ENCODE measurements around the gene GNA12. TPM values are rescaled to one million over a fixed set of nuclear protein-coding genes. Genes with fewer than 3 reads are reported as not detected.
A peak's percentile ranks its signal among the peaks of the same experiment; 100 is the strongest.

The GNA12 gene
- total and polyA plus RNA-seq, 11 donors = 10.7 to 56.5 (median 34.9) TPM

DNA sequence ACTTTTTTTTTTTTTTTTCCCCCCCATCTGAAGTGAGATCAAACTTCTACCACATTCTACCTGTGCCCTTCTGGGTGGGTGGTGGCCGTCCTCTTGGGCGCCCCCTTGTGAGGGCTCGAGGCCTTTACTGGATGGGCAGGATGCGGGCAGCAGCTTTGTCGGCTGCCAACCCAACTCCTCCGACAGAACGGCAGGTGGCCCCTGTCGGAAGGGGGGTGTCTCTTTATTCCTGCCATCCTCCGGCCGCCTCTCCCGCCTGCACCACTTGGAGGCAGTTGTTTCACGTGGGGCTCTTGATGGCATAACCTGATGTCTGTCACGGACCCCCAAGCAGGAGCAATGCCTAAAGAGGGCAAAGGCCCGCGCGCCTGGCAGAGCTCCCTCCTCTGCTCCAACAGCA is 125.1 kb downstream of the GNA12 start:
- ATAC-seq (no peak), DNase-seq (no peak)
- H3K36me3 ChIP-seq = peaks cover 0 to 45% (median 18%) of the 10 kb centered on the region in 9 donors
- H3K4me1 ChIP-seq = peaks cover 0 to 42% (median 26%) of the 10 kb centered on the region in 12 donors
- no peak for TF ChIP-seq POLR2A (IDR thresholded peaks at IDR 0.05)
- TF ChIP-seq, protein P1, sequence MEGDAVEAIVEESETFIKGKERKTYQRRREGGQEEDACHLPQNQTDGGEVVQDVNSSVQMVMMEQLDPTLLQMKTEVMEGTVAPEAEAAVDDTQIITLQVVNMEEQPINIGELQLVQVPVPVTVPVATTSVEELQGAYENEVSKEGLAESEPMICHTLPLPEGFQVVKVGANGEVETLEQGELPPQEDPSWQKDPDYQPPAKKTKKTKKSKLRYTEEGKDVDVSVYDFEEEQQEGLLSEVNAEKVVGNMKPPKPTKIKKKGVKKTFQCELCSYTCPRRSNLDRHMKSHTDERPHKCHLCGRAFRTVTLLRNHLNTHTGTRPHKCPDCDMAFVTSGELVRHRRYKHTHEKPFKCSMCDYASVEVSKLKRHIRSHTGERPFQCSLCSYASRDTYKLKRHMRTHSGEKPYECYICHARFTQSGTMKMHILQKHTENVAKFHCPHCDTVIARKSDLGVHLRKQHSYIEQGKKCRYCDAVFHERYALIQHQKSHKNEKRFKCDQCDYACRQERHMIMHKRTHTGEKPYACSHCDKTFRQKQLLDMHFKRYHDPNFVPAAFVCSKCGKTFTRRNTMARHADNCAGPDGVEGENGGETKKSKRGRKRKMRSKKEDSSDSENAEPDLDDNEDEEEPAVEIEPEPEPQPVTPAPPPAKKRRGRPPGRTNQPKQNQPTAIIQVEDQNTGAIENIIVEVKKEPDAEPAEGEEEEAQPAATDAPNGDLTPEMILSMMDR (IDR thresholded peaks at IDR 0.05) = peak in 7 of 12 donors; percentile 13 to 48 (median 42)
- H3K9me3 ChIP-seq = peaks cover 0 to 7% (median 0%) of the 10 kb centered on the region in 12 donors
- WGBS, 4 donors = 83 to 90% (median 88%) methylated on average over 16 of the region's 16 CpGs
- no peaks in the 10 kb centered on the region for H3K27me3 ChIP-seq
- H3K4me3 ChIP-seq = no peak overlapping the region
- no peak overlapping the region for H3K27ac ChIP-seq
- intact Hi-C loops (cut with DNase I) = no loop called here

DNA sequence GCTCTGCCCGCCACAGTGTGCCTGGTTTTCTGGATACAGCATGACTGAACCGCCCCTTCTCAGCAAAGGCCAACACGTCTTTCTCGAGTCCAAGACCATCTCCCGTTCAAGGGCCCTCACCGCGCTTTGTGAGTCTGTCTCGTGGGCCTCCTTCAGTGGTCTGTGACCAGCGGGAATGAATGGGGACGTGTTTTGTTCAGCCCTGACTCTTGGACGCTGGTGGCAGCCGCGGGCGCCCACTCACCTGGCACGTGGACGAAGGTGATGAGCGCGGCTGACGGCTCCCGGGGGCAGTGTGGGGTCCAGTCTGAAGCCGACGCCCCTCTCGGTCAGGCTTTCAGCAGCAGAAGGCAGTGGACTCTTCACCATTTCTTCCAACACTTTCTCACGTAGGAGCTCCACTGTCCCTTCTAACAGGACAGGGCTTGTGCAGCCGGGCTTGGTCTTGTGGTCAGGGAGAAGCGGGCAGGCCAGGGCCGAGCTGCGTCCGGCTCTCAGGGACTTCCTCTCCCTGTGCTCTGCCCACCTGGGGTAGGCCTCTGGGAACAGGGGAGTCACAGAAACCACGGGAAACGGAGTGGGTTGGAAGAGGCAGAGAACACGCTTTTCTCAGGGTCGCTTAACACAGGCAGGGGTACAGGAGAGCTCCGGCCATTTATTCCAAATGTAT is 125.7 kb downstream of the GNA12 start:
- intact Hi-C loops (cut with DNase I) = no loop called here
- TF ChIP-seq POLR2A (IDR thresholded peaks at IDR 0.05) = no peak
- TF ChIP-seq, protein P1 (IDR thresholded peaks at IDR 0.05) = no peak
- whole genome bisulfite sequencing, 4 donors = 93 to 96% (median 95%) methylated on average over 34 of the region's 34 CpGs
- Histone ChIP-seq H3K27me3 (no peaks in the 10 kb centered on the region), H3K27ac (peak overlapping the region in 2 of 12 donors; percentile 9 to 72), H3K4me1 (peaks cover 0 to 45% (median 29%) of the 10 kb centered on the region in 12 donors), H3K36me3 (peaks cover 0 to 40% (median 18%) of the 10 kb centered on the region in 9 donors), H3K4me3 (no peak overlapping the region), H3K9me3 (peaks cover 0 to 7% (median 0%) of the 10 kb centered on the region in 12 donors)
- DNase-seq (peak in 1 of 5 donors; percentile 20), ATAC-seq (no peak)

DNA sequence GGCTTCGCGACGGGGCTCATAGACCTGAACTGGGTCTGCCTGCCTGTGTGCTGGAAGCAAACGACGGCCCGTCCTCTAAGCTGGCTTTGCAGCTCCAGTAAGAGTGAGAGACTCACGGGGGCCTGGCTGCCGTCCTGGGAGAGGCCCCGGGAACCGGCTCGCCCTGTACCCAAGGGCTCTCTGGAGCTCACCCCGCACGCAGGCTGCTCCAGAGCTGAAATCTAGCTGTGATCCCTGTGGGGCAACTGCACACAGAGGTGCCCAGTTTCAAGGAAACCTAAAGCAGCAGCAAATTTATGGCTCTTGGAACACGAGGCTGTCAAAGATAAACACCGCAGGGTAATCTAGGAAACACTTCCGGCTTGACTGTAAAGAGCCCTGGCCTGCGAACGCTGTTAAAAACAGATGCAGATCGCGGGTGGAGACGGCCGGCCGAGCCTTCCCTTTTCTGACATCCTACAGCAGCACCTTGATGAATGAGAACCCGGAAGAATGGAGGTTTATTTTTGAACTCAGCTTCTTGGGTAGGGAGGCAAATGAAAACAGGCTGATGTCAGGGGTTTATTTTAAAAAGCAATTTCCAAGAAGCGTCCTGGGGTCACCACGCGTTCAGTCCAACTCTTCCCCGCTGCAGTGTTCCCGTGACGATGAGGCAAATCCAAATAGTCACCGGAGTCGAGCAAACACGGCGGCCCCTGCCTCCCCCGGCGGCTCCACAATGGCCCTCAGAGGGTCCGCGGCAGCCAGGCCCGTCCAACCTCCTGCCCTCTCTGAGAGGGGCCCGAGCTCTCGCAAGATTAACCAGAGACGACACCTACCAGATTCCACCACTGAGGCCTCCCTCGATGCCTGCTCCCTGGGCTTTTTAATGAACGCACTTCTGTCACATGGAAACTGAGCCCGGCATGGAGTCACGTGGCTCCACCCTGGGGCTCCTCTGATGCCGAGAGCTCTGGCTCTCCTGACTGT is 126.5 kb downstream of the GNA12 start:
- Histone ChIP-seq H3K27me3 (no peaks in the 10 kb centered on the region), H3K36me3 (peaks cover 0 to 33% (median 15%) of the 10 kb centered on the region in 9 donors), H3K27ac (peak overlapping the region in 9 of 12 donors; percentile 24 to 72 (median 37)), H3K4me1 (peaks cover 0 to 52% (median 35%) of the 10 kb centered on the region in 12 donors), H3K4me3 (peak overlapping the region in 1 of 12 donors; percentile 9), H3K9me3 (peaks cover 0 to 7% (median 0%) of the 10 kb centered on the region in 12 donors)
- 44 to 52% (median 46%) methylated on average over 39 to 47 of the region's 47 CpGs for WGBS, 4 donors
- no peak for TF ChIP-seq POLR2A (IDR thresholded peaks at IDR 0.05)
- TF ChIP-seq, protein P1 (IDR thresholded peaks at IDR 0.05) = no peak
- peak in 1 of 5 donors; percentile 61 for DNase-seq
- intact Hi-C loops (cut with DNase I) = no loop called here
- ATAC-seq = peak; percentile 21 to 55 (median 40)
